GM18520 (cell line): ENCODE results near the gene PIP5K1B.

Experiments
- ATAC-seq: cut with Tn5 transposase; IDR thresholded peaks from one replicate; pipeline ENCODE4 v1.9.1; 2021; ENCODE audit not compliant: unreplicated experiment

Gene PIP5K1B

DNA sequence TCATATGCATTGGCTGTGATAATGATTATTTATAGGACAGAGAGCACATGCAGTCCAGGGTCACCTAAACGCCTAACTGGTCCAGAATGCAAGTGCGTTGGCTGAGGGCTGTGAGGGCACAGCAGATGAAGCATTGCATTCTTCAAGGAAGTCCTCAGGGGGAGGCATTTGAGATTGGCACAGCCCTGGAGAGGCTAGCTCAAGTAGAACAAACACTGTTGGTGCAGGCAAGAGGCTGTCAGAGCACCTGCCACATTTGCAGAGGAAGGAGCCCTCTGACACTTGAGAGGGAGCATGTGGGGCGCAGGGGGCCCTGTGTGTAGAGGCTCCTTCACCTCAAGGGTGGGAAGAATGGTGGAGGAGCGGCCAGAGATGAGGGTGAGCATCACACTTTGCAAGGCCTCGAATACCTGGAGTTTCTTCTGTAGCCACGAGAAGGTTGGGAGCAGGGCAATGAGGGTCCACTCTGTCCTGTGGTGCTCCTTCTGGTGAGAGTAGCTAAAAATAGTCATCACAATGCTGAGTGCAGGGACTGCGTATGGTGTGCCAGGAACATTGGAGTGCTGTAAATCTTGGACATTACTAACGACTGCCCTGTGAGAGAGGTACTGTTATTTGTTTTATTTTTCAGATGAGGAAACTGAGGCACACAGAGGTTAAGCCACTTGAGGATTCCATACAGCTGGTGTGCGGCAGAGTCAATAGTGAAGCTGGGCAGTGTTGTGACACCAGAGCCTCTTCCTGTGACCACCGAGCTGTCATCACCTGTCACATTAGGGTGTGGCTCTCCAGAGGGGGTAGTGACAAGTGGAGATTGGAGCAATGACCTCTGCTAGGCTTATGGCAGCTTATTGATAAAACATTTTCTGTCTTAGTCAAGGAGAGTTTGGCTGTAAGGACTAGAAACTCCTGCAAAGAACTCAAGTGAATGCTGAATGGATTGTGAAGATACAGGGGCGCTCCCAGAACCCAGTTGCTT lies 100.2 kb downstream of the PIP5K1B start:
- no peak for ATAC-seq

- ATAC-seq, result no peak
These were observed 101.0 kb downstream of the PIP5K1B start for GRCh38 chr9:68805890-68806517.

- no peak for ATAC-seq
These were observed 103.4 kb downstream of the PIP5K1B start for GRCh38 chr9:68808338-68808890.

GRCh38 chr9:68817079-68817875 lies 112.2 kb downstream of the PIP5K1B start:
- ATAC-seq, result no peak

DNA sequence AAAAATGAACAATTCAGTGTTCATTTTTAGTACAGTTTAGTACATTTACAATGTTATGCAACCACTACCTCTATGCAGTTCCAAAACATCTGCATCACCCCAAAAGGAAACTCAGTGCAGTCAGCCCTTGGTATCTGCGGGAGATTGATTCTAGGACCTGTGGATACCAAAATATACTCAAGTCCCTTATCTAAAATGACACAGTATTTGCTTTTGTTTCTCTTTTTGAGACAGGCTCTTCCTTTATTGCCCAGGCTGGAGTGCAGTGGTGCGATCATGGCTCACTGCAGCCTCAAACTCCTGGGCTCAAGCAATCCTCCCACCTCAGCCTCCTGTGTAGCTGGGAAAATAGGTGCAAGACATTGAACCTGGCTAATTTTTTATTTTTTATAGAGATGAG lies 114.0 kb downstream of the PIP5K1B start:
- no peak for ATAC-seq

GRCh38 chr9:68821911-68822310 lies 116.9 kb downstream of the PIP5K1B start:
- ATAC-seq, result no peak

DNA sequence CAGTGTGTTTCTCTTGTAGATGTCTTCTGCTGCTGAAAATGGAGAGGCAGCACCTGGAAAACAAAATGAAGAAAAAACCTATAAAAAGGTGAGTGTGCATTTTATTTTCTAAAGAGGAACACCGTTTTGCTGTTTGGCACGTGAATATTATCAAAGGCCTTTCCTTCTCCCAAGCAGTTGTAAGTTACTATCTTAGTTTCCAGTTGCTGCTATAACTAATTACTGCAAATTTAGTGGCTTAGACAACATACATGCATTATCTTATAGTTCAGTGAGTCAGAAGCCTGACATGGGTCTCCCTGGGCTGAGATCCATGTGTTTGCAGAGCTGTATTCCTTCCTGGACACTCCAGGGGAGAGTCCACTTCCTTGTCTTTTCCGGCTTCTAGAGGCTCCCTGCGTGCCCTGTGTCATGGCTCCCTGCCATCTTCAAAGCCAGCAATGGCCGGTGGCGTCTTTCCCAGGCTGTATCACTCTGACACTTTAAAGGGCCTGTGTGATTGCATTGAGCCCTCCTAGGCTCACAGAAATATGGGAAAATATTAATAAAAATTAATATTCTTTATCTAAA lies 117.6 kb downstream of the PIP5K1B start:
- no peak for ATAC-seq

DNA sequence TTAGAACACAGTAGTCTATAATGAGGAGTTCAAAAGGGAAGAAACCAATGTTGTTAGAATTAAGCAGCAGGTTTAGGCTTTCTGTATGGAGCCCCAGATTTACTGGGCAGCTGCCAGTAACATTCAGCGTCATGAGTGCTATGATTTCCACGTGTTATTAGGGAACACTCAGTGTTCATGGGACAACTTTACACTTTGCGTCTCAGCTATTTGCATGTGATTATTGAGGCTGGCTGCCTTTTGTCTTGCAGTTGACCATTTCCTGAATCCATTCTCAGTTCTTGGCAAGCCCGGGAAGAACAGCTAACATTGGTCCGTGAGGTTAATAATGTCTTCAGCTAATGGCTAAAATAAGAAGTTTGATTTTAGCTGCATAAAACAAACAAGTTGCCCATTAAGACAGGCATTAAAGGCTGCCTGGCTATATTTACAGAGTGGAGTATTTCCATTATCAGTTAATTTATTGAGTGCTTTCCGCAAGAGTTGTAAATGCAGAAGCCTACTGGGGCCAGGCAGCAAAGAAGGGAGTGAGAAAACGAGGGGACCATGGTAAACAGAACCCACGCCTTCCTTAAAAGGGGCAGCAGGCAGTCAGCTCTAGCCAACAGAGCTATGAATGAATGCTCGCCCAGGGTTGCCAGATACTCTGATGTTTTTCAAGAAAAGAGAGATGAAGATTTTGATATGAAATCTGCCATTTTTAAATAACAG lies 120.9 kb downstream of the PIP5K1B start:
- no peak for ATAC-seq

GRCh38 chr9:68827837-68828744 lies 123.1 kb downstream of the PIP5K1B start:
- ATAC-seq, result no peak

DNA sequence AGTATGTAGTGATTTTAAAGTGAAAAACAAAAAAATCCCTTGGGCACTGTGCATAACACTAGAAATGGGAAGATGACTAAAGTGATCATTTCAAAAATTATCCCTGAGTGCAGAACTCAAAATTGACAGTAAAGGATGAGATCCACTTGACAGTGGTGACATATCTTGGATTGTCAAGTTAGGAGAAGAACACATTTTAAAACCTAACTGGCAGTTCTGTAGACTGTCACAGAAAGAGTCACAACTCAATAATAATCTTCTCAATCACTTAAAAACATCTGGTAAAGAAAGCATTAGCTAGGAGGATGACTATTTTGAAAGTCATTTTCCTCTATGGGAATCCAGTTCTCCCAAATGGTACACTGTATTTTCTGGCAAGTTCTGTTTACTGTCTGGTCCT lies 127.1 kb downstream of the PIP5K1B start:
- ATAC-seq, result no peak

DNA sequence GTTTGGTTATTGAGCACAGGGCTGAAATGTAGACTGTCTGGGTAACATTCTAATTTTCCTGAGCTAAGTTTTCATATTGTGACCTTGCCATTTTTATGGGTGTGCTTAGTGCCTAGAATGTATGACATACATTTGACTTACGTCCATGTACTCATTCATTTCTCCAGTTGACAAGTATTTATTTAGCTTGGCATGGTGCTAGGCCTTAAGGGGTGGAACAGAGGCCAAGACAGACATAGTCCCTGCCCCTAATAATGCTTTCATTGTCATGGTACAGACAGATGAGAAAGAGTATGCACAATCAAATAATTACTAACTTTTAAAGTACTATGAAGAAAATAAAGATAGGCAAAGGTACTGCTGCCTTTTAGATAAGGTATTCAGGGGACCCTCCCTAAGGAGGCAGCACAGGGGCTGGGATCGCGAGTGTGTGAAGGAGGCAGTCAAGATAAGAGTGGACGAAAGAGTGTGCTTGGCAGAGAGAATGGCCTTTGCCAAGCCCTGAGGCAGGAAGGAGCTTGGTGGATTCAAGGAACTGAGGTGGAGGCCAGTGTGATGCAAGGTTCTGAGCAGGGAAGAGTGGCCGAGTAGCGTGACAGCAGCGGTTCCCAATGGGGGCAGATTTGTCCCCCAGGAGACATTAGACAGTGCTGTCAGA lies 128.0 kb downstream of the PIP5K1B start:
- ATAC-seq, result no peak

GRCh38 chr9:68834931-68835520 lies 130.0 kb downstream of the PIP5K1B start:
- ATAC-seq, result no peak

DNA sequence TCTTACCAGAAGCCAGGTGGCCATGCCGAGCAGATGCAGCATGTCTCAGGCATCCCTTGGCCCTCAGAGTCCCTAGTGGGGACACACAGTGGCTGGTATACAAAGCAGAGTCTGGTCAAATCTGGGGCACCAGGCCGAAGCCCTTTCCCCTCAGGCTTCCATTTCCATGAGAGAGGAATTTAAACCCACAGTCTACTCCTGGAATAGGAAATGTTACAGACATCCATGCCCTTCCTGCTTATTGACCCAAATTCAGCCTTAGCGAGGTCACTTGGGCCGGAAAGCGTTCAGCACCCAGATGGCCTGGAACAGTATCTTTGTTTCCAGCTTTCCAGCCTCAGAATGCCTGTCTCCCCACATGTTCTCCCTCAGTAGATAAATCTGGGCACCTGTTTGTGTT lies 131.7 kb downstream of the PIP5K1B start:
- no peak for ATAC-seq

GRCh38 chr9:68838245-68838644 lies 133.2 kb downstream of the PIP5K1B start:
- ATAC-seq, result no peak

DNA sequence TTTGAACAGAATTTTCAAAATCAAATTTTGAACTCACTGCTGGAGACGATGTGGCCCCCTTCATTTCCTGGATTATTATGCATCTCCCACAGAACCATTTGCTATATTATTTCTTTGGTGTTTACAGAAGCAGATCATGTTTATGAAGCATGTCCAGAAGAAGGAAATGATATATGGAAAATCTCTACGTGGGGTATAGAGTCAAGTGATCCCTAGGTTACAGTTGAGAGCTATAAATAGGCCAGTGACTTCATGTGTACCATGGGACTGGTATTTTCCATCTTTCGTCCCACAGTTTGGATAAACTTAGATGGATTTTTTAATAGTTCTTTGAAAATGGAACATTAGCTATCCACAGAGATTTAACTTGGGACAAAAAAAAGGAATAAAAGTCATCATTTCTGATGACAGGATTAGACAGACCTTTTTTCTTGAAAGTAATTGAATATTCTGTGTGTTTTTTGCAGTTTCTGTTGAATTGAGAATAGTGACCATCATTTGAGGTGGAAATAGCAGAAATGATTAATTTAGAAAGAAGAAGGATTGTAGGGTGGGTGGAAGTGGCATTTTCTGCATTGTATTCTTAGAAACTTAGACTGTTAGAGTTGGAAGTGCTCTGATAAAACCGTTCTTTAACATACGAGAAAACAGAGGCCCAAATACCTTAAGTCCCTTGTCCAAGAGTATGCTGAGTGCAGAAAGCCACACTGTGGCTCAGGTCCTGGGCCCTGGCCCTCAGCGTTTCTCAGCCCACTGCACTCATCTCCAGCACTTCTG lies 136.4 kb downstream of the PIP5K1B start:
- ATAC-seq, result no peak

- ATAC-seq, result no peak
These were observed 137.5 kb downstream of the PIP5K1B start for GRCh38 chr9:68842568-68842967.

DNA sequence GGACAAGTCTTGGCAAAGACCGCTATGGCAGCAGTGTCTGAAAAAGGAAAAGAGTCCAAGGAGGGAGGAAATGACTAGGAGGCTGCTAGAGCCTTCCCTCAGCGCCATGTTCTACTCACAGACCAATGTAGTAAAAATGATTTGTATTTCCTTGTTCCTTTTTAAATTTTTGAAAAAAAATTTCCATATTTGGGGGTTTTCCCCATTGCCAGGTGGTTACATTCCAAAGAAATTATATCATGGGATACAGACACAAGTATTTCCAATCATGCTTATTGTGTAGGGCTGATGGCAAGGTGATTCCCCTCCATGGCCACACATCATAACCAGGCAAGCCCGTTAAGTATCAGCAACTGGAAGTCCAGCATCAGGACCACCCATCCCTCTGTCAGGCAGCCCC lies 138.2 kb downstream of the PIP5K1B start:
- no peak for ATAC-seq

- no peak for ATAC-seq
These were observed 139.1 kb downstream of the PIP5K1B start for GRCh38 chr9:68844157-68844556.
